ENCODE results near the gene CDHR5. TPM values are rescaled to one million over a fixed set of nuclear protein-coding genes. Genes with fewer than 3 reads are reported as not detected.

Gene CDHR5
- total RNA-seq, 2 donors from 2014 or later = 0.13 to 0.27 TPM

DNA sequence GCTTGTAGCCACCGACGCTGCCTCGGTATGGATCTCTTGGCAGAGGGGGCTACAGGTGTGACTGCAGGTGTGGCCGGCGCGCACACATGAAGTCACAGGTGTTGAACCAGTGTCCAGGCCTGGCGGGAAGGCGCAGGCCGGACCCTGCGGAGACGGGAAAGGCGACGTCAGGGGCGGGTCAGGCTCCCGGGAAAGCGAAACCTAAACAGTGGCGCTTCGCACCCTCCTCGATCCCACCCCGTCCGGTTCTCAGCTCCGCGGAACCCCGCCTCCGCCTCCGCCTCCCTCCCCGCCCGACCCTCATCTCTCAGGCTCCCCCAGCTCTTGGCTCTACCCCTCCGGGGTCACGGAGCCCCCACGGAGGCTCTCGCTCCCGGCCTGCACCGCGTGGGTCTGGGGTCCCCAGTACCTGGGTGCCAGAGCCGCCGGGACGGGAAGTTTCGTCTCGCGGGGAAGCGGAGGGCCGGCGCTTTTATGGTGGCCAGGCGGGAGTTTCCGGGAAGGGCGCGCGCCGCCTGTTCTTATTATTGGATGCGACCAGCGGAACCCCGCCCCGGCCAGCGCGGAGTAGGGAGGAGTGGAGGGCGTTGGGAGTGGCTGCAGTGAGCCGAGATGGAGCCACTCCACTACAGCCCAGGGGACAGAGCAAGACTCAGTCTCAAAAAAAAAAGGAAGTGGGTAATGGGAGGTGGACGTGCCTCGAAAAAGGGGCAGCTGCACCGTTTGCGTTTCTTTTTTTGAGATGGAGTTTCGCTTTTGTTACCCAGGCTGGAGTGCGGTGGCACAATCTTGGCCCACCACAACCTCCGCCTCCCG lies 9.0 kb downstream of the CDHR5 start, which contains the start of gene IRF7:
Gene IRF7 (minus strand): TSS at position 447 of the 816 bp plus-strand sequence. CDS start 586 bp downstream, outside the sequence.
- Mint-ChIP-seq H3K27me3 (ENCODE audit: insufficient read depth) (no peaks in the 10 kb centered on the region), H3K9me3 (no peaks in the 10 kb centered on the region), H3K4me3 (peak within 1 kb of the TSS; percentile 69), H3K27ac (peak within 1 kb of the TSS; percentile 95), H3K36me3 (ENCODE audit: low read depth) (peaks cover 8% of the 10 kb centered on the region), H3K4me1 (no peaks in the 10 kb centered on the region)
- Histone ChIP-seq H3K9me3 (ENCODE audit: control insufficient read depth, low read length) (no peaks in the 10 kb centered on the region), H3K4me3 (ENCODE audit: low read length) (peak within 1 kb of the TSS; percentile 80), H3K9ac (ENCODE audit: extremely low read depth, low read length, poor library complexity, severe bottlenecking) (peak within 1 kb of the TSS; percentile 66), H3K36me3 (ENCODE audit: control insufficient read depth, insufficient read depth, low read length) (peaks cover 29% of the 10 kb centered on the region), H3K4me1 (ENCODE audit: control insufficient read depth, insufficient read depth, low read length) (no peaks in the 10 kb centered on the region), H3K27ac (ENCODE audit: low read depth, low read length) (peak within 1 kb of the TSS; percentile 83), H3K27me3 (ENCODE audit: control insufficient read depth, insufficient read depth, low read length, poor library complexity, severe bottlenecking) (no peaks in the 10 kb centered on the region)
- WGBS, 2 experiments (ENCODE audit: insufficient coverage in 1 of 2, insufficient read length in 1 of 2) = 13 to 32% methylated on average over 27 to 66 of the region's 66 CpGs
- DNase-seq = peak; percentile 97
- TF ChIP-seq, protein P1, sequence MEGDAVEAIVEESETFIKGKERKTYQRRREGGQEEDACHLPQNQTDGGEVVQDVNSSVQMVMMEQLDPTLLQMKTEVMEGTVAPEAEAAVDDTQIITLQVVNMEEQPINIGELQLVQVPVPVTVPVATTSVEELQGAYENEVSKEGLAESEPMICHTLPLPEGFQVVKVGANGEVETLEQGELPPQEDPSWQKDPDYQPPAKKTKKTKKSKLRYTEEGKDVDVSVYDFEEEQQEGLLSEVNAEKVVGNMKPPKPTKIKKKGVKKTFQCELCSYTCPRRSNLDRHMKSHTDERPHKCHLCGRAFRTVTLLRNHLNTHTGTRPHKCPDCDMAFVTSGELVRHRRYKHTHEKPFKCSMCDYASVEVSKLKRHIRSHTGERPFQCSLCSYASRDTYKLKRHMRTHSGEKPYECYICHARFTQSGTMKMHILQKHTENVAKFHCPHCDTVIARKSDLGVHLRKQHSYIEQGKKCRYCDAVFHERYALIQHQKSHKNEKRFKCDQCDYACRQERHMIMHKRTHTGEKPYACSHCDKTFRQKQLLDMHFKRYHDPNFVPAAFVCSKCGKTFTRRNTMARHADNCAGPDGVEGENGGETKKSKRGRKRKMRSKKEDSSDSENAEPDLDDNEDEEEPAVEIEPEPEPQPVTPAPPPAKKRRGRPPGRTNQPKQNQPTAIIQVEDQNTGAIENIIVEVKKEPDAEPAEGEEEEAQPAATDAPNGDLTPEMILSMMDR (conservative IDR thresholded peaks at IDR 0.05) = no peak

DNA sequence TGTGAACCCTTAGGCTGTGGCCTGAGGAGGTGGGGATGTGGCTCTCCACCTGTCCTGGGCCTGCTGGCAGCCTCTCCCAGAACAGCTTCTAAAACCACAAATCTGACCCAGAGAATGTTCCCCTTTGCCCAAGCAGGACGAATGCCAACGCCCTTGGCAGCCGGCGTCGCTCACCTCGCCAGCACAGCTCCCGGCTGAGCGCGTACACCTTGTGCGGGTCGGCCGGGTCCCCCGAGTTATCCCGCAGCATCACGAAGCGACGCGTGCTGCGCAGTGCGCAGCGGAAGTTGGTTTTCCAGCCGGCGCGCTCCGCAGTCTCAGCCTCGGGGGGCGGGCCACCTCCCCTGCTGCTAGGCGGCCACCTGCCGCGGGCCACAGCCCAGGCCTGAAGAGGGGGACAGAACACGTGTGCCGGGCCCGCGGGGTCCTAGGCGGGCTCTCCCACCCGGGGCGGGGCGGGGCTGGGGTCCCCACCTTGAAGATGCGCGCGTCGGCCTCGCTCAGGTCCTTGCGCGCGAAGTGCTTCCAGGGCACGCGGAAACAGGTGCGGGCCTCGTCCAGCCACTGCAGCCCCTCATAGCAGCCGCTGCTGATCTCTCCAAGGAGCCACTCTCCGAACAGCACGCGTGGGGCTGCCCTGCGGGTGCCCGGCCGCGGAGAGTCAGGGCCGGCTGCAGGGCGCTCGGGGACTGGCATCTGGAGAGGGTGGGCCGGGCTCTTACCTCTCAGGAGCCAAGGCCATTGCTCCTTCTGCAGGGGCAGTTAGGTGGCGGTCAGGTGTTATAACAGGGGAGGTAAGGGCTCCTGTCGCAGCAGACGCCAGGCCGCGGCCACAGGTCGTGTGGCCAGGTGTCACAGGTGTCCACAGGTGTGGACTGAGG lies 9.9 kb downstream of the CDHR5 start:
- H3K4me1 Mint-ChIP-seq = no peaks in the 10 kb centered on the region
- Histone ChIP-seq H3K9ac (ENCODE audit: extremely low read depth, low read length, poor library complexity, severe bottlenecking) (peak overlapping the region; percentile 66), H3K4me1 (ENCODE audit: control insufficient read depth, insufficient read depth, low read length) (no peaks in the 10 kb centered on the region), H3K27ac (ENCODE audit: low read depth, low read length) (no peak overlapping the region), H3K27me3 (ENCODE audit: control insufficient read depth, insufficient read depth, low read length, poor library complexity, severe bottlenecking) (no peaks in the 10 kb centered on the region), H3K36me3 (ENCODE audit: control insufficient read depth, insufficient read depth, low read length) (peaks cover 31% of the 10 kb centered on the region), H3K4me3 (ENCODE audit: low read length) (peak overlapping the region; percentile 80), H3K9me3 (ENCODE audit: control insufficient read depth, low read length) (no peaks in the 10 kb centered on the region)
- H3K36me3 Mint-ChIP-seq (ENCODE audit: low read depth) = peaks cover 11% of the 10 kb centered on the region
- H3K27me3 Mint-ChIP-seq (ENCODE audit: insufficient read depth) = no peaks in the 10 kb centered on the region
- 89 to 93% methylated on average over 32 to 68 of the region's 68 CpGs for WGBS, 2 experiments (ENCODE audit: insufficient coverage in 1 of 2, insufficient read length in 1 of 2)
- no peak for DNase-seq
- no peaks in the 10 kb centered on the region for H3K9me3 Mint-ChIP-seq
- peak overlapping the region; percentile 69 for H3K4me3 Mint-ChIP-seq
- TF ChIP-seq, protein P1 (conservative IDR thresholded peaks at IDR 0.05) = no peak
- peak overlapping the region; percentile 95 for H3K27ac Mint-ChIP-seq

DNA sequence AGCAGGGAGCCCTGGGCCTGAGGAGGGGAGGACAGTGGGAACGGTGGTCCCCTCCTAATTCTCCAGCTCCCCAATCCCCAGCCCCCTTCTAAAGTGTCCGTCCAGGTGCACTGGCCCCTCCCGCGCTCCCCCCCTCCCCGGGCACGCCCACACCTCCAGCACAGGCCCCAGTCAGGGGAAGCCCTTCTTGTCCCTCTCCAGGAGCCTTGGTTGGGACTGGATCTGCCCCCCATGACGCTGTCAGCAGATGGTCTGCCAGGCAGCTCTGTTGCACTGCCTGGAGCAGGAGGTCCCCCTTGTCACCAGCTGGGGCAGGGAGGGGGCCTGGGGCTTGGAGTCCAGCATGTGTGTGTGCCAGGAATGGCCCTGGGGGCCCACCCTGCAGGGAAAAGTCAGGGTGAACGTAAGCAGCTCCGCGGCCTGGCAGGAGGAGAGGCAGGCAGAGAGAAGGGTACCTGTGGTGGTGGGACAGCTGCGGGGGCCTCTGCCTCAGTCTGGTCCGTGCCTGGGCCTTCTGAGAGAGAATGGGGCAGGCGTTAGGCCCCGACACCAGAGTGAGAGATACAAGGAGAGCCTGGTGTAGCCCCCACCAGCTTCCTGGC lies 10.6 kb downstream of the CDHR5 start:
- Histone ChIP-seq H3K9me3 (ENCODE audit: control insufficient read depth, low read length) (no peaks in the 10 kb centered on the region), H3K4me1 (ENCODE audit: control insufficient read depth, insufficient read depth, low read length) (no peaks in the 10 kb centered on the region), H3K9ac (ENCODE audit: extremely low read depth, low read length, poor library complexity, severe bottlenecking) (no peak overlapping the region), H3K27ac (ENCODE audit: low read depth, low read length) (no peak overlapping the region), H3K4me3 (ENCODE audit: low read length) (no peak overlapping the region), H3K36me3 (ENCODE audit: control insufficient read depth, insufficient read depth, low read length) (peaks cover 31% of the 10 kb centered on the region), H3K27me3 (ENCODE audit: control insufficient read depth, insufficient read depth, low read length, poor library complexity, severe bottlenecking) (no peaks in the 10 kb centered on the region)
- Mint-ChIP-seq H3K27me3 (ENCODE audit: insufficient read depth) (no peaks in the 10 kb centered on the region), H3K4me3 (peak overlapping the region; percentile 42), H3K4me1 (no peaks in the 10 kb centered on the region), H3K27ac (peak overlapping the region; percentile 74), H3K36me3 (ENCODE audit: low read depth) (peaks cover 13% of the 10 kb centered on the region), H3K9me3 (no peaks in the 10 kb centered on the region)
- TF ChIP-seq, protein P1 (conservative IDR thresholded peaks at IDR 0.05) = no peak
- 81 to 87% methylated on average over 7 to 14 of the region's 14 CpGs for WGBS, 2 experiments (ENCODE audit: insufficient coverage in 1 of 2, insufficient read length in 1 of 2)
- no peak for DNase-seq

Data from endodermal cell (in vitro differentiated cells).